H1 (cell line): Measurements from ENCODE around the gene ACER1. TPM values are rescaled to one million over a fixed set of nuclear protein-coding genes. Genes with fewer than 3 reads are reported as not detected.

ENCODE experiments used
- HDAC2 ChIP-seq, 2 experiments: fragments of 300-600 bp in 1 of 2; sonication (generic) in 1 of 2; IDR thresholded peaks; 2 replicates each; pipeline ENCODE4 v1.6.1; 2011 to 2012; ENCODE audit warnings: low read depth in 2 of 2, low read length in 2 of 2, mild to moderate bottlenecking in 2 of 2, moderate library complexity in 2 of 2, borderline replicate concordance in 1 of 2, inconsistent platforms in 1 of 2
- polyA plus RNA-seq, 7 experiments: library from polyadenylated mRNA; depleted of rRNA in 3 of 7; stranded (reverse) in 5 of 7; unstranded in 2 of 7; fragments of >200 nt in 5 of 7; fragments of 200-250 nt in 2 of 7; gene quantifications; 1 replicate in 5 of 7; 2 replicates in 1 of 7; 4 replicates in 1 of 7; pipeline versions ENCODE4 v1.2.1 to v1.2.3, GENCODE V29; 2011 to 2013; ENCODE audit warnings: missing spikeins in 2 of 7, mixed read lengths in 2 of 7
- total RNA-seq: library from RNA; stranded (reverse); fragmentation: NEBNext Ultra II Directional; extraction: Animal tissue kit (Norgen Biotek cat#: 25700); gene quantifications from 2 replicates; pipeline ENCODE4 v1.2.1, GENCODE V29; 2021

ACER1 gene
- total and polyA plus RNA-seq, 2 of the 8 experiments (the other 6 are each of a cell fraction or from before 2014, with no cell fraction given) = 0.05 TPM; not detected in 1

GRCh38 chr19:6260376-6260775 is 73.0 kb downstream of the ACER1 start (continued):
- TF ChIP-seq HDAC2 (IDR thresholded peaks at IDR 0.05; ENCODE audit: borderline replicate concordance in 1 of 2, low read depth in 2 of 2, low read length in 2 of 2) = no peak
